A549 treated with dexamethasone at 1 μM for 4 hours (cell line): ENCODE measurements around the gene MYO5A. TPM values are rescaled to one million over a fixed set of nuclear protein-coding genes. Genes with fewer than 3 reads are reported as not detected.

Experiments
- total RNA-seq: library from RNA; stranded (reverse); fragments of 200-300 nt; extraction: Qiagen RNA extraction; gene quantifications from 5 replicates; pipeline ENCODE4 v1.2.3, GENCODE V29; 2022

The MYO5A gene
- total RNA-seq, result 22.4 to 30.6 TPM (median 28.3 TPM) in 5 replicates

DNA sequence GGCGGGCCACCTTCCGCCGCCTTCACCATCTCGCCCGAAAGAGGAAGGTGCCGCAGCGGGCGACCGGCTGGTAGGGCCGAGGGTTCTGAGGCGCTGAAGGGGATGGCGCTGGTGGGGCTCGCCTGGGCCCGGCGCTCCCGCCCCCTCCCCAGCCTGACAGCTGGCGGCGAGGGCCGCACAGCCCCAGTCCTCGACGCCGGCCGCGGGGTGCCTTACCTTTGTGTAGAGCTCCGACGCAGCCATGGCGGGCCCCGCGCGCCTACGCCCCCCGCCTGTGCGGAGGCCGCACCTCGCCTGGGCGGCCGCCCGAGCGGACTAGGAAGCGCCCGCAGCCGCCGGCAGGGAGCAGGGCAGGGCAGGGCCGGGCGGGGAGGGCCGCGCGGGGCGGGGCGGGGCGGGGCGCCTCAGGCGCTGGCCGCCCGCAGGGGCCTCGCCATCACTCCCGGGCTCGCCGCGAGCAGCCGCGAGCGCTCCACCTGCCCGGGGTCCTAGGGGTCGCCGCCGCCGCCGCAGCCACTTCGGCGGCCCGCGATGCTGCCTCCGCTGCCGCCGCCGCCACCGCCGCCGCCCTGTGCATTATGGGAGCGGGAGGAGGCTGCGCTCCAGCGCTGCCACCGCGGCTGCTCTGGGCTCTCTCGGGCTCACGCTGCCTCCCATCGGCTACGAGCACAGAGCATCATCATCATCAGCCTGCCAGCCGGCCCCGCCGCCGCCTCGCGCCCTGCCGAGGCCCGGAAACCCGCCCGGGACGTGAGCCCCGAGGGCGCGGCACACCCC lies at the start of gene MYO5A:
Gene MYO5A (minus strand): TSS at position 317 of the 777 bp plus-strand sequence. CDS start 74 bp downstream, at position 243.

DNA sequence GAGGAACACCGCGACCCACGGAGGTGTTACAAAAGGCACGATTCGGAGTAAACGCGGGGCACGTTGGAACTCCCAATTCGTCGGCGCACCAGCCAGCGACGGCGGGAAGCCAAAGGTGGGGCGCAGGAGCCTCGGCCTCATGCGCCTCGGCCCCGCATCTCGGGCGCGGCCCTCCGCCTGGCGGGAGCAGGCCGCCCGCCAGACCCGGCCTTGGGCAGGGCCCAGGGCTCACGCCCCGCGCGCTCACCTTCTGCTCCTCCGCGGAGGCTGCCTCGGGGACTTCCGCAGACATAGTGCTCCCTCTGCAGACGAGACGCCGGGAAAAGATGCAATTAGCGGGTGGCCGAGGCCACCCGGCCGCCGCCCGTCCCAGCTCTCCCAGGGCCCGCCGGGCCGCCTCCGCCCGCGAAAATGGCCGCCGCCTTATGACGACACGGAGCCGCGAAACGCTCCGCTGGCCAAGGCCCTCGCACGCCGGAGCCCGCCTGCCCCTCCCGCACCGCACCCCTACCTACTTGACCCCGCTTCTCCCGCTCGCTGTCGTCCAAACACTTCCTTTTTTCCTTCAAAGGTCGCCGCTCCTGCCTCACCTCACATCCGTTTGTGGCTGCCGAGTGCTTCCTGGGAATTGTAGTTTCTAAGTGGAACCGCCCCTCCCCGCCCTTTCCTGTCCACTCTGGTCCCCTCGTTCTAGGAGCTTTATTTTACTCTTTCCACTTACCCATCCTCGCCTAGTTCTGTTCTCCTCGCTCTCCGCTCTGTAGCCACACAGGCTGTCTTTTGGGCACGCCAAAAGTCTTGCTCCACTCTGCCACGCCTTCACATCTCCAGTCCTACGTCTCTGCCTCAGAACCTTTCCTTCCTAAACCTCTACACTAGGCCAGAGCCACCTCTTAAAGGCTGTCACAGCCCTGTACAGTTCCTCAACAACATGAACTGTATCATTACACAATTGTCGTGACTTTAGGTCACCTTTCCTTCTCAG lies 40.2 kb upstream of the MYO5A start, which contains the start of gene ARPP19:
Gene ARPP19 (minus strand): TSS at position 430 of the 985 bp plus-strand sequence. CDS start 138 bp downstream, at position 292.

DNA sequence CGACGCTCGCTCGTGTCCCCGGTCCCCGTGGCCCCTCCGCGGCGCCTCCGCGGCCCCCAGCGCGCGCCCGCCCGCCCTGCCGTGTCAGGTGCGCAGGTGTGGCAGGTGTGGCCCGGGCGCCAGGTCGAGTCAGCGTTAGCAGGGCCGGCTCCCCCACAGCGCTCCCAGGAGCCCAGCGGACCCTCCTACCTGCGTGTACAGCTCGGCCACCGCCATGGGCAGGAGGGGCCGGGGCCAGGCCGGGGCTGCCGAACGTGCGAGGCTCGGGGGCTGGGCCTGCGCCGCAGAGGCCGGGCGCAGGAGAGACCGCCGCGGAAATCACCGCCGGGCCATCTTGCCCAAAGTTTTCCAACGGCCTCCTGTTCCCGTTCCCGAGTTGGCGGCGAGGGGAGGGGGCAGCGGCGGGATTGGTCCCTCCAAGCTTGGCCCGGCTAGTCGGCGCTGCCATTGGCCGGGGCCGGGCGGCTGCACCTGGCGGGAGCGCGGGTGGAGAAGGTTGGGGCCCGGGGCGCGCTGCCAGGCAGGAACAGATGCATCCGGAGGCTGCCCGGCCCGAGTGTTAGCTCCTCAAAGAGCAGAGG lies 233.2 kb downstream of the MYO5A start, which contains the start of gene MYO5C:
Gene MYO5C (minus strand): TSS at position 384 of the 581 bp plus-strand sequence. CDS start 168 bp downstream, at position 216.

Other genes starting within 250 kb of the MYO5A start
- 4.4 to 7.6 TPM (median 7.3 TPM) in 5 replicates for gene MYO5C, start 233.1 kb downstream of the MYO5A start, total RNA-seq
- 89.9 to 131 TPM (median 116 TPM) in 5 replicates for gene ARPP19, start 40.1 kb upstream of the MYO5A start, total RNA-seq
- 7.0 to 10.7 TPM (median 9.0 TPM) in 5 replicates for gene ATOSA, start 150.5 kb upstream of the MYO5A start, total RNA-seq